Smooth muscle cell (in vitro differentiated cells): ENCODE measurements around the gene LMNTD2. TPM values are rescaled to one million over a fixed set of nuclear protein-coding genes. Genes with fewer than 3 reads are reported as not detected.

Experiments
- DNase-seq: peaks from one replicate; lab custom pipeline; 2025; ENCODE audit not compliant: unreplicated experiment; lab: John Stamatoyannopoulos, UW
- H2AFZ ChIP-seq: fragments of 200-600 bp; sonication (generic); 2 replicates; pipeline ENCODE4 v1.6.0; 2016; ENCODE audit warnings: antibody characterized with exemption, low read depth, mild to moderate bottlenecking
- H3F3A ChIP-seq: fragments of 200-600 bp; sonication (generic); 2 replicates; pipeline ENCODE4 v1.6.0; 2017; ENCODE audit warnings: antibody characterized with exemption, low read depth
- H3K27ac ChIP-seq: fragments of 200-600 bp; sonication (generic); 2 replicates; pipeline ENCODE4 v1.5.1; 2016; ENCODE audit warnings: low read depth, mild to moderate bottlenecking
- H3K27me3 ChIP-seq: fragments of 200-600 bp; sonication (generic); 2 replicates; pipeline ENCODE4 v1.6.1; 2016; ENCODE audit warnings: low read depth, mild to moderate bottlenecking
- H3K36me3 ChIP-seq: fragments of 200-600 bp; sonication (generic); 2 replicates; pipeline ENCODE4 v1.5.1; 2016; ENCODE audit warnings: low read depth
- H3K4me1 ChIP-seq: fragments of 200-600 bp; sonication (generic); 2 replicates; pipeline ENCODE4 v1.5.1; 2016; ENCODE audit warnings: low read depth
- H3K4me2 ChIP-seq: fragments of 200-600 bp; sonication (generic); 2 replicates; pipeline ENCODE4 v1.6.0; 2016; ENCODE audit warnings: mild to moderate bottlenecking
- H3K4me3 ChIP-seq: fragments of 200-600 bp; sonication (generic); 2 replicates; pipeline ENCODE4 v1.5.1; 2016; ENCODE audit warnings: mild to moderate bottlenecking
- H3K79me2 ChIP-seq: fragments of 200-600 bp; sonication (generic); 2 replicates; pipeline ENCODE4 v1.6.0; 2016; ENCODE audit warnings: low read depth, mild to moderate bottlenecking
- H3K9ac ChIP-seq: fragments of 200-600 bp; sonication (generic); 2 replicates; pipeline ENCODE4 v1.6.0; 2016; ENCODE audit warnings: low read depth
- H3K9me3 ChIP-seq: fragments of 200-600 bp; sonication (generic); replicated peaks from 2 replicates; pipeline ENCODE4 v1.5.1; 2016; ENCODE audit warnings: low read depth
- H4K20me1 ChIP-seq: fragments of 200-600 bp; sonication (generic); 2 replicates; pipeline ENCODE4 v1.6.0; 2016; ENCODE audit warnings: low read depth
- WGBS: methylation state at CpG from one replicate; pipeline ENCODE4 v1.1.7; 2016; ENCODE audit warnings: low lambda C conversion rate; 5-methylcytosine and 5-hydroxymethylcytosine counted together
- polyA plus RNA-seq: library from polyadenylated mRNA; unstranded; fragments of >200 nt; fragmentation: Nextera tagmentation; extraction: Ambion mirVana; gene quantifications from 2 replicates; pipeline ENCODE4 v1.2.1, GENCODE V29; 2016
- total RNA-seq: library from RNA; depleted of rRNA; stranded (reverse); fragments of >200 nt; gene quantifications from 2 replicates; pipeline ENCODE4 v1.2.3, GENCODE V29; 2014
- TF ChIP-seq, protein P1 (sequence below): fragments of 200-600 bp; sonication (generic); IDR thresholded peaks from 2 replicates; pipeline ENCODE4 v1.5.1; 2017; ENCODE audit warnings: borderline replicate concordance, mild to moderate bottlenecking, antibody characterized with exemption; ENCODE audit not compliant: insufficient read depth, poor library complexity, severe bottlenecking

The LMNTD2 gene
- total and polyA plus RNA-seq, 2 experiments from 2014 or later: 3.6 TPM; not detected in 1

DNA sequence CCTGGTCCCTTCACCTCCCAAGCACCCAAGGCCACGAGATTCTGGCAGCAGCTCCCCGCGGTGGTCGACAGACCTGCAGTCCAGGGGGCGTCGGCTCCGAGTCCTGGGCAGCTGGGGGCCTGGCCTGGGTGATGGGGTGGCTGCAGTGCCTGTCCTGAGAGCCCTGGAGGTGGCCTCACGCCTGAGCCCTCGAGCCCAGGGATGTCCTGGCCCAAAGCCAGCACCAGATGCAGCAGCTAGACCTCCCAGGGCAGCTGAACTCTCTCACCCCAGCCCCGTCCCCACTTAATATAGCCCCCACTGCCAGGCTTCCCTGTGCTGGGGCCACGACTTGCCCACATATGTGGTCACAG, 6.6 kb downstream of the LMNTD2 start:
- Histone ChIP-seq H3K4me2 (no peak overlapping the region), H3K4me1 (peaks cover 2% of the 10 kb centered on the region), H3K79me2 (no peaks in the 10 kb centered on the region), H3K9ac (no peak overlapping the region), H3K4me3 (no peak overlapping the region), H3K36me3 (no peaks in the 10 kb centered on the region), H3K9me3 (no peaks in the 10 kb centered on the region), H3K27ac (no peak overlapping the region), H3F3A (no peaks in the 10 kb centered on the region), H4K20me1 (no peaks in the 10 kb centered on the region), H2AFZ (no peak overlapping the region), H3K27me3 (peaks cover 57% of the 10 kb centered on the region)
- DNase-seq: no peak
- TF ChIP-seq, protein P1, sequence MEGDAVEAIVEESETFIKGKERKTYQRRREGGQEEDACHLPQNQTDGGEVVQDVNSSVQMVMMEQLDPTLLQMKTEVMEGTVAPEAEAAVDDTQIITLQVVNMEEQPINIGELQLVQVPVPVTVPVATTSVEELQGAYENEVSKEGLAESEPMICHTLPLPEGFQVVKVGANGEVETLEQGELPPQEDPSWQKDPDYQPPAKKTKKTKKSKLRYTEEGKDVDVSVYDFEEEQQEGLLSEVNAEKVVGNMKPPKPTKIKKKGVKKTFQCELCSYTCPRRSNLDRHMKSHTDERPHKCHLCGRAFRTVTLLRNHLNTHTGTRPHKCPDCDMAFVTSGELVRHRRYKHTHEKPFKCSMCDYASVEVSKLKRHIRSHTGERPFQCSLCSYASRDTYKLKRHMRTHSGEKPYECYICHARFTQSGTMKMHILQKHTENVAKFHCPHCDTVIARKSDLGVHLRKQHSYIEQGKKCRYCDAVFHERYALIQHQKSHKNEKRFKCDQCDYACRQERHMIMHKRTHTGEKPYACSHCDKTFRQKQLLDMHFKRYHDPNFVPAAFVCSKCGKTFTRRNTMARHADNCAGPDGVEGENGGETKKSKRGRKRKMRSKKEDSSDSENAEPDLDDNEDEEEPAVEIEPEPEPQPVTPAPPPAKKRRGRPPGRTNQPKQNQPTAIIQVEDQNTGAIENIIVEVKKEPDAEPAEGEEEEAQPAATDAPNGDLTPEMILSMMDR: no peak
- WGBS: 79% methylated on average over 9 of the region's 11 CpGs

DNA sequence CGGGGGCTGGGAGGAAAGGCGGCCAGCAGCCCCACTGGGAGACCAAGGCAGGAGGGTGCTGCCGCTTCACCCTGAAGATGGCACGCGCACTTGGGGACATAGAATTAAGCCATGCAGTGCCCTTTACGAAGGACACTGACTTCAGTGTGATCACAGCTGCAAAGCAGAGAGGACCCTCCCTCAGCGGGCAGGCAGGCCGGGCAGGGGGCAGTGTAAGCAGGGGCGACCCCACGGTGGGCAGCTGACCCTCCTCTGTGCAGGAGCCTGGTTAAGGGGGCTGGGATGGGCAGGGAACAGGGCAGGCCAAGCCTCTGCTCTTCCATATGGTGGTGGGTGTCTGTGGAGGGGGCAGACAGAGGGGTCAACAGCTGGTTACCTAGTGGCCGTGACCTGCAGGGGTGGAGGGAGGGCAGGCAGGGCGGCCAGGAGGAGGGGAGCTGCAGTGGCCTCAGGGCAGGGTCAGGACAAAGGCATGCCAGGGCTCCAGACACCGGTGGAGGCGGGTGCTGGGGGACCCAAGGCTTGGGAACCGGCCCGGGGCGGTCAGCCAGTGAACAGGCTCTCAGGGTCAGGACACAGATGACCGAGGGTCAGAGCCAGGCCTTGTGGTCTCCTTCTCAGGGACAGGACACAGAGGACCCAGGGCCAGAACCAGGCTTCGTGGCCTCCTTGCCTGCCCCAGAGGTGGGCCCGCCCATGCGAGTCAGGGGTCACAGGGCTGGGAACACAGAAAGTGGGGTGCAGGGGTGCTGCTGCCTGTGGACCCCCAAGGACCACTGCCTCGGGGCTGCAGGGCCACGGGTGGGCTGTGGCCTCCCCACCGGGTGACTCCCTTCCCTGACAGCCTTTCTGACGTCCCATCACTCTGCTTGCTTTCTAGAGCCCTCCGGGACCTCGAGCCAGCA, 7.2 kb downstream of the LMNTD2 start:
- no peaks in the 10 kb centered on the region for H3K9me3 ChIP-seq
- no peak for DNase-seq
- no peaks in the 10 kb centered on the region for H3K36me3 ChIP-seq
- peaks cover 50% of the 10 kb centered on the region for H3K27me3 ChIP-seq
- H4K20me1 ChIP-seq: no peaks in the 10 kb centered on the region
- no peaks in the 10 kb centered on the region for H3F3A ChIP-seq
- H3K27ac ChIP-seq: no peak overlapping the region
- no peaks in the 10 kb centered on the region for H3K79me2 ChIP-seq
- WGBS: 93% methylated on average over 24 of the region's 27 CpGs
- no peak overlapping the region for H3K9ac ChIP-seq
- H3K4me2 ChIP-seq: no peak overlapping the region
- TF ChIP-seq, protein P1: no peak
- H2AFZ ChIP-seq: no peak overlapping the region
- H3K4me3 ChIP-seq: no peak overlapping the region
- H3K4me1 ChIP-seq: peaks cover 2% of the 10 kb centered on the region

DNA sequence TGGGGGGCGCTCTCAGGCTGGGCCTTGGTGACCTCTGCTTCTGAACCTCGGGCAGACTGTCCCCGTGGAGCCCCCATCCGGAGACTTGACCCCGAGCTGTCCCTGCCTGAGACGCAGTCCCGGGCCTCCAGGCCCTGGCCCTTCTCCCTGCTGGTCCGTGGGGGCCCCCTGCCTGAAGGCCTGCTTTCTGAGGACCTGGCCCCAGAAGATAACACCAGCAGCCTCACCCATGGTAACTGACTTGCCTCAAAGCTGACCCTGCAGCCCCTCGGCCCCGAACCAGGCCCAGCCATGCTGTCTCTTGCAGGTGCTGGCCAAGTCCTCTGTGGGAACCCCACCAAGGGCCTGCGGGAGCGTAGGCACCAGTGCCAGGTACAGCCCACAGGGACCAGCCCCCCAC, 8.9 kb downstream of the LMNTD2 start:
- H3K36me3 ChIP-seq: no peaks in the 10 kb centered on the region
- H3K79me2 ChIP-seq: no peaks in the 10 kb centered on the region
- no peak for DNase-seq
- H3K27ac ChIP-seq: no peak overlapping the region
- no peaks in the 10 kb centered on the region for H3F3A ChIP-seq
- no peak overlapping the region for H3K4me2 ChIP-seq
- no peak overlapping the region for H3K9ac ChIP-seq
- no peak overlapping the region for H3K4me3 ChIP-seq
- H3K9me3 ChIP-seq: no peaks in the 10 kb centered on the region
- peaks cover 33% of the 10 kb centered on the region for H3K27me3 ChIP-seq
- H4K20me1 ChIP-seq: no peaks in the 10 kb centered on the region
- WGBS: 92% methylated on average over 12 of the region's 12 CpGs
- H3K4me1 ChIP-seq: peaks cover 2% of the 10 kb centered on the region
- TF ChIP-seq, protein P1: no peak
- no peak overlapping the region for H2AFZ ChIP-seq

DNA sequence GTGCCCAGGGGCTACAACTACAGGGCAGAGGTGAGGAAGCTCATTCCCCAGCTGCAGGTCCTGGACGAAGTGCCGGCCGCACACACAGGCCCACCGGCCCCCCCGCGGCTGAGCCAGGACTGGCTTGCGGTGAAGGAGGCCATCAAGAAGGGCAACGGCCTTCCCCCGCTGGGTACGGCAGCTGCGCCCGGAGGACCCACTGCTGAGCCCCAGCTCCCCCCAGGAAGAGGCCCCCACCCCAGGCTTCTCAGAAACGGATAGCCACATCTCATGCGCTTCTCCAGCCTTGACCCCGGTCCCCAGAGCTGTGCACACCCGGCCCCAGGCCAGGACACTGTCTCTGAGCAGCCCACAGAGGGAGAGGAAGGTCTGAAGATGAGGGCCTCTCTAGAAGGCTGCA, 9.4 kb downstream of the LMNTD2 start:
- Histone ChIP-seq H3K27ac (no peak overlapping the region), H3K36me3 (no peaks in the 10 kb centered on the region), H4K20me1 (no peaks in the 10 kb centered on the region), H3K4me3 (no peak overlapping the region), H3K9me3 (no peaks in the 10 kb centered on the region), H3K9ac (no peak overlapping the region), H3K79me2 (no peaks in the 10 kb centered on the region), H3K27me3 (peaks cover 28% of the 10 kb centered on the region), H3K4me2 (no peak overlapping the region), H2AFZ (no peak overlapping the region), H3K4me1 (peaks cover 2% of the 10 kb centered on the region), H3F3A (no peaks in the 10 kb centered on the region)
- TF ChIP-seq, protein P1: no peak
- WGBS: 90% methylated on average over 10 of the region's 16 CpGs
- DNase-seq: no peak
